HCT116 (cell line): Measurements from ENCODE around the gene CGB5.

Source experiments
- CTCF ChIP-seq, 3 experiments: fragments of 200-600 bp in 1 of 3; sonication (generic) in 1 of 3; IDR thresholded peaks in 2 of 3; conservative IDR thresholded peaks in 1 of 3; 2 replicates each; pipeline ENCODE4 v1.5.1; 2012 to 2017; ENCODE audit warnings: low read depth in 2 of 3, low read length in 2 of 3, antibody characterized with exemption in 1 of 3, borderline replicate concordance in 1 of 3, control low read depth in 1 of 3, mild to moderate bottlenecking in 1 of 3, mixed read lengths in 1 of 3, mixed run types in 1 of 3, moderate library complexity in 1 of 3; ENCODE audit not compliant: insufficient read depth in 1 of 3
- EZH2 ChIP-seq: fragments of 200-600 bp; sonication (generic); IDR thresholded peaks from 2 replicates; pipeline ENCODE4 v1.6.1; 2017; ENCODE audit warnings: antibody characterized with exemption, mixed run types
- EZH2phosphoT487 ChIP-seq: fragments of 200-600 bp; IDR thresholded peaks from 2 replicates; pipeline ENCODE4 v1.6.1; 2018; ENCODE audit warnings: antibody characterized with exemption, borderline replicate concordance
- JUND ChIP-seq: IDR thresholded peaks from 2 replicates; pipeline ENCODE4 v1.6.1; 2012
- POLR2A ChIP-seq: IDR thresholded peaks from 2 replicates; pipeline ENCODE4 v1.7.0; 2011; ENCODE audit warnings: borderline replicate concordance; ENCODE audit not compliant: insufficient read depth, insufficient read length; ENCODE audit errors: extremely low read depth
- POLR2AphosphoS5 ChIP-seq: IDR thresholded peaks from 2 replicates; pipeline ENCODE4 v1.6.1; 2011; ENCODE audit warnings: mild to moderate bottlenecking, low read depth, low read length, moderate library complexity
- RAD21 ChIP-seq: IDR thresholded peaks from 2 replicates; pipeline ENCODE4 v1.6.1; 2012; ENCODE audit warnings: low read depth, mild to moderate bottlenecking
- TCF7L2 ChIP-seq: IDR thresholded peaks from 2 replicates; pipeline ENCODE4 v1.7.0; 2011; ENCODE audit warnings: borderline replicate concordance, inconsistent platforms; ENCODE audit not compliant: insufficient read depth, insufficient read length; ENCODE audit errors: extremely low read depth
- ZNF274 ChIP-seq: fragments of 200-500 bp; sonication (Bioruptor generic); IDR thresholded peaks from 2 replicates; pipeline ENCODE4 v1.6.1; 2014; ENCODE audit warnings: mild to moderate bottlenecking, low read depth, low read length, inconsistent platforms

- no peak for TF ChIP-seq POLR2A
- no peak for TF ChIP-seq JUND
- no peak for TF ChIP-seq CTCF (IDR thresholded peaks at IDR 0.05 in 2 of 3, conservative IDR thresholded peaks at IDR 0.05 in 1 of 3; ENCODE audit: borderline replicate concordance in 1 of 3, insufficient read depth in 1 of 3, low read depth in 2 of 3, low read length in 2 of 3)
- TF ChIP-seq ZNF274: no peak
- no peak for TF ChIP-seq EZH2
- no peak for TF ChIP-seq TCF7L2
- no peak for TF ChIP-seq POLR2AphosphoS5
- TF ChIP-seq RAD21: no peak
- no peak for TF ChIP-seq EZH2phosphoT487
Observed at GRCh38 chr19:49064029-49064629, 20.5 kb downstream of the CGB5 start.
